ENCODE results near the gene CHST3.

- TF ChIP-seq CTCF (IDR thresholded peaks at IDR 0.05) = no peak
- TF ChIP-seq POLR2A (IDR thresholded peaks at IDR 0.05) = no peak
Observed at GRCh38 chr10:71963351-71964097, 671 bp upstream of the CHST3 start.
